Esophagus muscularis mucosa (tissue), 2 donors: ENCODE measurements around the gene STOML2.

ENCODE experiments used
- EP300 ChIP-seq: sonication (generic); formaldehyde crosslinking; IDR thresholded peaks from one replicate; pipeline ENCODE4 v1.6.1; 2017; ENCODE audit warnings: antibody characterized with exemption
- POLR2A ChIP-seq: fragments of 450-650 bp; IDR thresholded peaks from one replicate; pipeline ENCODE4 v1.6.1; 2017; ENCODE audit warnings: antibody characterized with exemption, moderate library complexity, mild to moderate bottlenecking, low read depth

- TF ChIP-seq EP300 (no peak), POLR2A (peak; percentile 34)
Measured at GRCh38 chr9:35096035-35096849, 6.7 kb downstream of the STOML2 start, which contains the start of gene PIGO.
